HCT116 (cell line): ENCODE data around the gene AMBRA1. TPM values are rescaled to one million over a fixed set of nuclear protein-coding genes. Genes with fewer than 3 reads are reported as not detected.

Experiments
- ATAC-seq: fragments of 200-7000 bp; cut with Tn5 transposase; 2 replicates; pipeline ENCODE4 v1.9.1; 2020; ENCODE audit warnings: mild to moderate bottlenecking, moderate library complexity
- BruUV-seq: library from RNA; stranded (reverse); fragments of 400-500 nt; replicated peaks from 2 replicates; lab custom pipeline; 2021; lab: Mats Ljungman, UMichigan
- CTCF ChIA-PET: fragments of 300-600 bp; sonication (Branson Sonifier 250); formaldehyde crosslinking; loops from one replicate; lab custom pipeline; 2021; ENCODE audit warnings: antibody characterized with exemption; lab: Charles Lee
- POLR2A ChIA-PET: fragments of 300-600, 350-600 bp; sonication (Branson Sonifier 250); formaldehyde crosslinking; loops from one replicate; lab custom pipeline; 2021; ENCODE audit warnings: antibody characterized with exemption; lab: Charles Lee
- RAD21 ChIA-PET, 2 experiments: fragments of 300-600 bp; sonication (Branson Sonifier 250); formaldehyde crosslinking; loops; one replicate each; lab custom pipeline; 2023; ENCODE audit warnings: low total read pairs in 2 of 2; ENCODE audit not compliant: uncharacterized antibody in 2 of 2, unreplicated experiment in 2 of 2, low non-redundant PET in 1 of 2; lab: Charles Lee
- DNase-seq: peaks from one replicate; pipeline ENCODE4 v3.0.0-alpha.2; 2010; ENCODE audit warnings: low read depth, low spot score
- H2AFZ ChIP-seq: fragments of 200-600 bp; shearing (Covaris generic), sonication (generic); 2 replicates; pipeline ENCODE4 v1.6.1; 2017; ENCODE audit warnings: low read depth, mixed run types, mixed read lengths, antibody characterized with exemption, low read length; ENCODE audit not compliant: poor library complexity, severe bottlenecking
- H3K27ac ChIP-seq: 2 replicates; pipeline ENCODE4 v1.5.1; 2012; ENCODE audit warnings: low read depth, low read length
- H3K27me3 ChIP-seq: fragments of 200-600 bp; sonication (generic); 2 replicates; pipeline ENCODE4 v1.6.1; 2016; ENCODE audit warnings: mixed run types, low read length, mixed read lengths; ENCODE audit not compliant: insufficient read depth
- H3K36me3 ChIP-seq, 2 experiments: fragments of 200-500 bp in 1 of 2; fragments of 200-600 bp in 1 of 2; sonication (Bioruptor generic) in 1 of 2; sonication (generic) in 1 of 2; 2 replicates each; pipeline versions ENCODE4 v1.5.1 to v1.6.1; 2014 to 2016; ENCODE audit warnings: low read length in 2 of 2, inconsistent platforms in 1 of 2, mixed read lengths in 1 of 2, mixed run types in 1 of 2; ENCODE audit not compliant: insufficient read depth in 2 of 2, control insufficient read depth in 1 of 2
- H3K4me1 ChIP-seq, 2 experiments: fragments of 200-600 bp in 1 of 2; sonication (generic) in 1 of 2; 2 replicates each; pipeline versions ENCODE4 v1.5.1 to v1.6.1; 2012 to 2017; ENCODE audit warnings: low read length in 2 of 2, inconsistent platforms in 1 of 2, mild to moderate bottlenecking in 1 of 2, mixed read lengths in 1 of 2, mixed run types in 1 of 2, moderate library complexity in 1 of 2; ENCODE audit not compliant: insufficient read depth in 2 of 2, control insufficient read depth in 1 of 2
- H3K4me2 ChIP-seq: fragments of 200-600 bp; sonication (generic); 2 replicates; pipeline ENCODE4 v1.6.1; 2017; ENCODE audit warnings: mixed run types, low read length, mixed read lengths
- H3K4me3 ChIP-seq, 2 experiments: fragments of 200-600 bp in 1 of 2; sonication (generic) in 1 of 2; replicated peaks in 1 of 2; 2 replicates each; pipeline ENCODE4 v1.5.1; 2011 to 2016; ENCODE audit warnings: low read length in 2 of 2, control low read depth in 1 of 2, low read depth in 1 of 2, mild to moderate bottlenecking in 1 of 2, mixed read lengths in 1 of 2, mixed run types in 1 of 2
- H3K79me2 ChIP-seq: fragments of 200-600 bp; sonication (generic); 2 replicates; pipeline ENCODE4 v1.6.1; 2017; ENCODE audit warnings: mild to moderate bottlenecking, mixed run types, low read length, moderate library complexity, mixed read lengths; ENCODE audit not compliant: insufficient read depth
- H3K9ac ChIP-seq: fragments of 200-600 bp; sonication (generic); 2 replicates; pipeline ENCODE4 v1.6.1; 2016; ENCODE audit warnings: low read length, mixed read lengths
- H3K9me2 ChIP-seq: fragments of 200-600 bp; sonication (generic), shearing (Covaris generic); 2 replicates; pipeline ENCODE4 v1.6.1; 2017; ENCODE audit warnings: mixed run types, mild to moderate bottlenecking, moderate library complexity; ENCODE audit not compliant: insufficient read depth
- H3K9me3 ChIP-seq, 2 experiments: fragments of 200-500 bp in 1 of 2; fragments of 200-600 bp in 1 of 2; sonication (Bioruptor generic) in 1 of 2; sonication (generic) in 1 of 2; 2 replicates each; pipeline ENCODE4 v1.6.1; 2014 to 2017; ENCODE audit warnings: low read length in 2 of 2, mixed read lengths in 2 of 2, inconsistent platforms in 1 of 2, low read depth in 1 of 2, mild to moderate bottlenecking in 1 of 2, mixed run types in 1 of 2, moderate library complexity in 1 of 2; ENCODE audit not compliant: control insufficient read depth in 1 of 2, insufficient read depth in 1 of 2
- H4K20me1 ChIP-seq: fragments of 200-600 bp; sonication (generic), shearing (Covaris generic); 2 replicates; pipeline ENCODE4 v1.6.1; 2017; ENCODE audit warnings: mixed run types, mild to moderate bottlenecking, moderate library complexity; ENCODE audit not compliant: insufficient read depth
- CBX3 ChIP-seq: IDR thresholded peaks from 2 replicates; pipeline ENCODE4 v1.6.1; 2012; ENCODE audit warnings: low read depth
- CEBPB ChIP-seq: IDR thresholded peaks from 2 replicates; pipeline ENCODE4 v1.6.1; 2012; ENCODE audit warnings: low read depth
- EGR1 ChIP-seq: IDR thresholded peaks from 2 replicates; pipeline ENCODE4 v1.6.1; 2012; ENCODE audit warnings: low read depth
- ELF1 ChIP-seq: IDR thresholded peaks from 2 replicates; pipeline ENCODE4 v1.6.1; 2012; ENCODE audit warnings: low read depth, borderline replicate concordance
- EZH2 ChIP-seq: fragments of 200-600 bp; sonication (generic); IDR thresholded peaks from 2 replicates; pipeline ENCODE4 v1.6.1; 2017; ENCODE audit warnings: antibody characterized with exemption, mixed run types
- EZH2phosphoT487 ChIP-seq: fragments of 200-600 bp; IDR thresholded peaks from 2 replicates; pipeline ENCODE4 v1.6.1; 2018; ENCODE audit warnings: antibody characterized with exemption, borderline replicate concordance
- FOSL1 ChIP-seq: IDR thresholded peaks from 2 replicates; pipeline ENCODE4 v1.6.1; 2012; ENCODE audit warnings: low read depth
- JUND ChIP-seq: IDR thresholded peaks from 2 replicates; pipeline ENCODE4 v1.6.1; 2012
- MAX ChIP-seq: IDR thresholded peaks from 2 replicates; pipeline ENCODE4 v1.6.1; 2012
- POLR2A ChIP-seq: IDR thresholded peaks from 2 replicates; pipeline ENCODE4 v1.7.0; 2011; ENCODE audit warnings: borderline replicate concordance; ENCODE audit not compliant: insufficient read depth, insufficient read length; ENCODE audit errors: extremely low read depth
- RAD21 ChIP-seq: IDR thresholded peaks from 2 replicates; pipeline ENCODE4 v1.6.1; 2012; ENCODE audit warnings: low read depth, mild to moderate bottlenecking
- SIN3A ChIP-seq: IDR thresholded peaks from 2 replicates; pipeline ENCODE4 v1.6.1; 2012; ENCODE audit warnings: low read depth
- TCF7L2 ChIP-seq: IDR thresholded peaks from 2 replicates; pipeline ENCODE4 v1.7.0; 2011; ENCODE audit warnings: borderline replicate concordance, inconsistent platforms; ENCODE audit not compliant: insufficient read depth, insufficient read length; ENCODE audit errors: extremely low read depth
- YY1 ChIP-seq: IDR thresholded peaks from 2 replicates; pipeline ENCODE4 v1.6.1; 2011; ENCODE audit warnings: low read length, low read depth, moderate library complexity, mild to moderate bottlenecking; ENCODE audit not compliant: insufficient replicate concordance; ENCODE audit errors: extremely low read depth
- ZBTB33 ChIP-seq: IDR thresholded peaks from 2 replicates; pipeline ENCODE4 v1.6.1; 2011; ENCODE audit warnings: mild to moderate bottlenecking, low read length, moderate library complexity; ENCODE audit not compliant: insufficient replicate concordance; ENCODE audit errors: extremely low read depth
- ZFX ChIP-seq: fragments of 450-650 bp; IDR thresholded peaks from 2 replicates; pipeline ENCODE4 v1.6.1; 2017
- ZNF274 ChIP-seq: fragments of 200-500 bp; sonication (Bioruptor generic); IDR thresholded peaks from 2 replicates; pipeline ENCODE4 v1.6.1; 2014; ENCODE audit warnings: mild to moderate bottlenecking, low read depth, low read length, inconsistent platforms
- intact Hi-C: fragments of 100-400 bp; cut with micrococcal nuclease; formaldehyde crosslinking; loops from 2 replicates; pipeline ENCODE4 v1.10.0; 2022
- total RNA-seq: library from RNA; stranded (reverse); gene quantifications from one replicate; pipeline ENCODE4 v1.2.1, GENCODE V29; 2021; ENCODE audit not compliant: unreplicated experiment
- TF ChIP-seq, protein P1 (sequence below): IDR thresholded peaks from 2 replicates; pipeline ENCODE4 v1.6.1; 2012; ENCODE audit warnings: low read depth
- TF ChIP-seq, protein P2 (sequence below), 3 experiments: fragments of 200-600 bp in 1 of 3; sonication (generic) in 1 of 3; IDR thresholded peaks in 2 of 3; conservative IDR thresholded peaks in 1 of 3; 2 replicates each; pipeline ENCODE4 v1.5.1; 2012 to 2017; ENCODE audit warnings: low read depth in 2 of 3, low read length in 2 of 3, antibody characterized with exemption in 1 of 3, borderline replicate concordance in 1 of 3, control low read depth in 1 of 3, mild to moderate bottlenecking in 1 of 3, mixed read lengths in 1 of 3, mixed run types in 1 of 3, moderate library complexity in 1 of 3; ENCODE audit not compliant: insufficient read depth in 1 of 3

The AMBRA1 gene
- total RNA-seq, 1 experiment from 2014 or later = 22.7 TPM

DNA sequence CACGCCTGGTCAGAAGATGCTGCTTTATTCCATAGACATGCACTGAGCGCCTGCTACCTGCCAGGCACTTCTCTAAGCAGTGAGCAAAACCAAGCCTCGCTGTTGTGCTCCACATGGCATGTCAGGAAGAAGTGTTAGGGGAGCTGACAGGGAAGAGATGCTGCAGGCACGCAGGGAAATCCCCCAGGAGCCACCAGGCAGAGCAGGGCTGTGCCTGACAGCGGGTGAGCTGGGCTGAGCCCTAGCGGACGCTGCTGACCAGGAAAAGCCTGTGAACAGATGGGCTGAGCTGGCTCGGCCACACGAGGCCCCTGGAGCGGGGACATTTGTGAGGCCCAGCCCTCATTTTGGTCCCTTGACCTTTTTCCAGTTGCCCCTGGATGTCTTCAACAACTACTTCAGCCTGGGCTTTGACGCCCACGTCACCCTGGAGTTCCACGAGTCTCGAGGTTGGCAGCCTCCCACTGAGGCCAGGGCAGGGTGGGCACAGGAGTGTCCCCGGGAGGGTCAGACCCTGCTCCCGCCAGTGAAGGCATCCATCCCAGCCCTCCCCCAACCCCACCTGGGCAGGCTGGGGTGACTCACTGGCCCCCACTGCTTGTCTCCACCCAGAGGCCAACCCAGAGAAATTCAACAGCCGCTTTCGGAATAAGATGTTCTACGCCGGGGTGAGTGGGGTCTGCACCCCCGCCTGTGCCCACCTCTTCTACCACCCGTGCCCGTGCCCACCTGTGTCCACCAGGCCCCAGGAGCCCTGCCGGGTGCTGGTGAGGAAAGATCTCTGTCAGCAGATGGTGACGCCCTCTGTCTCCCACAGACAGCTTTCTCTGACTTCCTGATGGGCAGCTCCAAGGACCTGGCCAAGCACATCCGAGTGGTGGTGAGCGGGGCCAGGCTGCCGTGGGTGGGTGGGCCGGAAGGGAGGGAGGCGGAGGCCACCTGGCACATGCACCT lies 219.8 kb downstream of the AMBRA1 start:
- Histone ChIP-seq H3K79me2 (no peaks in the 10 kb centered on the region), H3K27ac (no peak overlapping the region), H3K9ac (no peak overlapping the region), H3K27me3 (no peaks in the 10 kb centered on the region), H3K36me3 (peaks cover 2 to 13% of the 10 kb centered on the region in 2 experiments; a peak in 3 of 4 replicates), H3K4me1 (peaks cover 0 to 11% of the 10 kb centered on the region in 2 experiments; a peak in 2 of 4 replicates), H4K20me1 (no peaks in the 10 kb centered on the region), H3K4me2 (no peak overlapping the region), H3K9me3 (no peaks in the 10 kb centered on the region), H2AFZ (no peak overlapping the region), H3K4me3 (no peak overlapping the region), H3K9me2 (no peaks in the 10 kb centered on the region)
- TF ChIP-seq TCF7L2 (no peak), YY1 (no peak), MAX (no peak), RAD21 (no peak), JUND (no peak), ZNF274 (no peak), ZFX (no peak), CBX3 (no peak), ELF1 (no peak), EGR1 (no peak), ZBTB33 (no peak), EZH2phosphoT487 (no peak), CEBPB (no peak), FOSL1 (no peak), EZH2 (no peak), SIN3A (no peak), POLR2A (no peak)
- TF ChIP-seq, protein P1, sequence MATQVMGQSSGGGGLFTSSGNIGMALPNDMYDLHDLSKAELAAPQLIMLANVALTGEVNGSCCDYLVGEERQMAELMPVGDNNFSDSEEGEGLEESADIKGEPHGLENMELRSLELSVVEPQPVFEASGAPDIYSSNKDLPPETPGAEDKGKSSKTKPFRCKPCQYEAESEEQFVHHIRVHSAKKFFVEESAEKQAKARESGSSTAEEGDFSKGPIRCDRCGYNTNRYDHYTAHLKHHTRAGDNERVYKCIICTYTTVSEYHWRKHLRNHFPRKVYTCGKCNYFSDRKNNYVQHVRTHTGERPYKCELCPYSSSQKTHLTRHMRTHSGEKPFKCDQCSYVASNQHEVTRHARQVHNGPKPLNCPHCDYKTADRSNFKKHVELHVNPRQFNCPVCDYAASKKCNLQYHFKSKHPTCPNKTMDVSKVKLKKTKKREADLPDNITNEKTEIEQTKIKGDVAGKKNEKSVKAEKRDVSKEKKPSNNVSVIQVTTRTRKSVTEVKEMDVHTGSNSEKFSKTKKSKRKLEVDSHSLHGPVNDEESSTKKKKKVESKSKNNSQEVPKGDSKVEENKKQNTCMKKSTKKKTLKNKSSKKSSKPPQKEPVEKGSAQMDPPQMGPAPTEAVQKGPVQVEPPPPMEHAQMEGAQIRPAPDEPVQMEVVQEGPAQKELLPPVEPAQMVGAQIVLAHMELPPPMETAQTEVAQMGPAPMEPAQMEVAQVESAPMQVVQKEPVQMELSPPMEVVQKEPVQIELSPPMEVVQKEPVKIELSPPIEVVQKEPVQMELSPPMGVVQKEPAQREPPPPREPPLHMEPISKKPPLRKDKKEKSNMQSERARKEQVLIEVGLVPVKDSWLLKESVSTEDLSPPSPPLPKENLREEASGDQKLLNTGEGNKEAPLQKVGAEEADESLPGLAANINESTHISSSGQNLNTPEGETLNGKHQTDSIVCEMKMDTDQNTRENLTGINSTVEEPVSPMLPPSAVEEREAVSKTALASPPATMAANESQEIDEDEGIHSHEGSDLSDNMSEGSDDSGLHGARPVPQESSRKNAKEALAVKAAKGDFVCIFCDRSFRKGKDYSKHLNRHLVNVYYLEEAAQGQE = no peak
- TF ChIP-seq, protein P2, sequence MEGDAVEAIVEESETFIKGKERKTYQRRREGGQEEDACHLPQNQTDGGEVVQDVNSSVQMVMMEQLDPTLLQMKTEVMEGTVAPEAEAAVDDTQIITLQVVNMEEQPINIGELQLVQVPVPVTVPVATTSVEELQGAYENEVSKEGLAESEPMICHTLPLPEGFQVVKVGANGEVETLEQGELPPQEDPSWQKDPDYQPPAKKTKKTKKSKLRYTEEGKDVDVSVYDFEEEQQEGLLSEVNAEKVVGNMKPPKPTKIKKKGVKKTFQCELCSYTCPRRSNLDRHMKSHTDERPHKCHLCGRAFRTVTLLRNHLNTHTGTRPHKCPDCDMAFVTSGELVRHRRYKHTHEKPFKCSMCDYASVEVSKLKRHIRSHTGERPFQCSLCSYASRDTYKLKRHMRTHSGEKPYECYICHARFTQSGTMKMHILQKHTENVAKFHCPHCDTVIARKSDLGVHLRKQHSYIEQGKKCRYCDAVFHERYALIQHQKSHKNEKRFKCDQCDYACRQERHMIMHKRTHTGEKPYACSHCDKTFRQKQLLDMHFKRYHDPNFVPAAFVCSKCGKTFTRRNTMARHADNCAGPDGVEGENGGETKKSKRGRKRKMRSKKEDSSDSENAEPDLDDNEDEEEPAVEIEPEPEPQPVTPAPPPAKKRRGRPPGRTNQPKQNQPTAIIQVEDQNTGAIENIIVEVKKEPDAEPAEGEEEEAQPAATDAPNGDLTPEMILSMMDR (IDR thresholded peaks at IDR 0.05 in 2 of 3, conservative IDR thresholded peaks at IDR 0.05 in 1 of 3; ENCODE audit: borderline replicate concordance in 1 of 3, insufficient read depth in 1 of 3, low read depth in 2 of 3, low read length in 2 of 3) = no peak
- RAD21 ChIA-PET = no interaction called here
- no TSS peak for BruUV-seq
- CTCF ChIA-PET = interaction anchor here (0.7 kb wide), 1 partner anchor 244 kb away, joined by 3 read pairs; no protein-coding TSS in a partner anchor
- POLR2A ChIA-PET = no interaction called here
- no peak for DNase-seq
- no peak for ATAC-seq
- intact Hi-C loops = no loop called here
